GM12891 (cell line): ENCODE data around the gene NXPH4. TPM values are rescaled to one million over a fixed set of nuclear protein-coding genes. Genes with fewer than 3 reads are reported as not detected.

Experiments used
- DNase-seq: peaks from one replicate; pipeline ENCODE4 v3.0.0; 2011; ENCODE audit warnings: low spot score; ENCODE audit not compliant: insufficient read length
- FAIRE-seq: peaks from 2 replicates; lab custom pipeline; 2011; peaks lifted over from hg19 to GRCh38; lab: Jason Lieb, UNC
- PAX5 ChIP-seq: IDR thresholded peaks from 2 replicates; pipeline ENCODE4 v1.6.1; 2011; ENCODE audit warnings: low read length, moderate library complexity, mild to moderate bottlenecking; ENCODE audit not compliant: insufficient read depth, severe bottlenecking
- POLR2A ChIP-seq: IDR thresholded peaks from 2 replicates; pipeline ENCODE4 v1.6.1; 2011; ENCODE audit warnings: low read depth, low read length, control low read depth
- POLR2AphosphoS5 ChIP-seq: IDR thresholded peaks from 2 replicates; pipeline ENCODE4 v1.6.1; 2011; ENCODE audit warnings: low read depth, low read length, control low read depth
- POU2F2 ChIP-seq: IDR thresholded peaks from 2 replicates; pipeline ENCODE4 v1.6.1; 2011; ENCODE audit warnings: low read depth, mild to moderate bottlenecking, control low read depth, low read length, moderate library complexity
- SPI1 ChIP-seq: IDR thresholded peaks from 2 replicates; pipeline ENCODE4 v1.6.1; 2011; ENCODE audit warnings: low read depth, low read length, control low read depth
- TAF1 ChIP-seq: IDR thresholded peaks from 2 replicates; pipeline ENCODE4 v1.6.1; 2011; ENCODE audit warnings: low read depth, low read length, control low read depth
- polyA plus RNA-seq: library from polyadenylated mRNA; unstranded; fragments of >200 nt; gene quantifications from one replicate; pipeline ENCODE4 v1.2.1, GENCODE V29; 2012; ENCODE audit warnings: low read depth, missing spikeins, inconsistent platforms; ENCODE audit not compliant: missing spikeins

Gene NXPH4
- 0.24 TPM for polyA plus RNA-seq

DNA sequence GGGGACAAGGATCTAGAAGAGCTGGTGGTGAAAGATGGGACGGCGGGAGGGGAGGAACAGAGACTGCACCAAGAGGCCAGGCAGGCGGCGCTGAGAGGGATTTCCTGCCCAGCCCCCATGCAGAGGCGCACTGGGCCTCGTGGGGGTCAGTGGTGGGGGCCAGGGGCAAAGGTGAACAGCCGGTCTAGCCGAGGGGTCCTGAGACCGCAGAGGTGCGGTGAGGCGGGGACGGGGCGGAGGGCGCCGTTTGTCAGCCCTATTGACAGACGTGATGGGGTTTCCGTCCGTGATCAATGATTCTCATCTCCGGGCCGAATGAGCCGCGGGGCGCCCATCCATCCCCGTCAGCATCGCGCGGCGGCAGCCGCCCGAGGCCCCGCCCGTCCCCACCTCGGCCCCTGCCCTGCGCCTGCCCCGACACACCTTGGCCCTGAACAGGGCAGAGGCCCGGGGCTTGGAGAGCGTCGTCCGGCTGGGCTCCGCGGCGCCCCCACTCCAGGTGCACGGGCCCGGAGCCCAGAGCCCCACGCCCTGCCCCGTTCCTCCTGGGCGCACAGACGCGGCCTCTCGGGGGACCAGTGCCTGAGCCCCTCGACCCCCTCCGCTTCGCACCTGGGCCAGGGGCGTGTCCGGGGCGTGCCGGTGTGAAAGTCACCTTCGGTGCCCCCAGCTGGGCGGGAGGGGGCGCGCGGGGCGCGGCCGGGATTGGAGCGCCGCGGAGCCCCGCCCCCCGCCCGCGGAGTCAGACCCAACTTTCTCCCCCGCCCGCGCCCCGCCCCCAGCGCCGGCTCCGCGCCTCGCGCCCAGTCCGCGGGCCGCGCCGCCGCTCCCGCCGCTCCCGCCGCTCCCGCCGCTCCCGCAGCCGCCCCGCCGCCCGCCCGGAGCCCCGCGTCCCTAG is at the start of gene NXPH4:
TSS of gene NXPH4 (plus strand) at position 781 of the 898 bp plus-strand sequence. CDS start 176 bp downstream, outside the sequence.
- FAIRE-seq (no peak), DNase-seq (no peak)
- TF ChIP-seq POLR2A, result no peak
- TF ChIP-seq PAX5, result no peak
- TF ChIP-seq SPI1, result no peak
- no peak for TF ChIP-seq POLR2AphosphoS5
- no peak for TF ChIP-seq POU2F2
- TF ChIP-seq TAF1, result no peak

DNA sequence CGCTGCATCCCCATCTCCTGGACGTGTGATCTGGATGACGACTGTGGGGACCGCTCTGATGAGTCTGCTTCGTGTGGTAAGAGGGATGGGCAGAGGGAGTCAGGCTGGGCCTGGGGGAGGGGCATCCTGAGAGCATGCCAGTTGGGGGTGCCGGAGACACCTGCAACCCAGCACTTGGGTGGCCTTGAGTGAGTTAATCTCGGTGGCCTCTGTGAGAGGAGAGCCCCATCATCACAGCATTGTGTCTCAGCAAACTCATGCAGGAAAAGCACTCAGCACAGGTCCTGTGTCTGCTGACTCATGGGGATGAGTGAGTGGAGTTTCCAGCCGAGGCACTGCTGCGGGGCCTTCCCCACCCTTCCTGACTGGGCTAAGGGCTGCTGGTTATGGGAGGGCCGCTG is 49.6 kb upstream of the NXPH4 start:
- FAIRE-seq (no peak), DNase-seq (no peak)
- TF ChIP-seq POLR2AphosphoS5 (no peak), PAX5 (no peak), TAF1 (no peak), SPI1 (no peak), POU2F2 (no peak), POLR2A (no peak)

DNA sequence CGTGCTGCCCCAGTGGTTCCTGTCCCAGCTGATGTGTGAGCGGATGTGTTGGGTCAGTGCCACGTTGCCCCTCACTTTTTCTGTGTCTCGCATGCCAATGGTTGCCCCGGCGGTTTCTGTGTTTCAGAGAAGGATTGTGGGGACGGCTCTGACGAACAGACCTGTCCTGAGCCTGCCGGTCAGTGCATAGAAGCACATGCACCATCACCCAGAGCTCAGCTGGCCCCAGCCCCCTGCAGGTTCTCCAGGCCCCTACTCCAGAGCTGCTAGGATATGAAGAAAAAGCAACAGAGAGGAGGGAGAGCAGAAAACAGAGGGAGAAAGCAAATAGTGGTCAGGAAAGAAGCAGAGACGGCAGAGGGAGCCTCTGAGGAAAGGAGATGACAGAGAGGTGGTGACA is 48.5 kb upstream of the NXPH4 start:
- TF ChIP-seq POLR2AphosphoS5 (no peak), TAF1 (no peak), SPI1 (no peak), PAX5 (no peak), POLR2A (no peak), POU2F2 (no peak)
- DNase-seq, result no peak
- FAIRE-seq, result no peak

DNA sequence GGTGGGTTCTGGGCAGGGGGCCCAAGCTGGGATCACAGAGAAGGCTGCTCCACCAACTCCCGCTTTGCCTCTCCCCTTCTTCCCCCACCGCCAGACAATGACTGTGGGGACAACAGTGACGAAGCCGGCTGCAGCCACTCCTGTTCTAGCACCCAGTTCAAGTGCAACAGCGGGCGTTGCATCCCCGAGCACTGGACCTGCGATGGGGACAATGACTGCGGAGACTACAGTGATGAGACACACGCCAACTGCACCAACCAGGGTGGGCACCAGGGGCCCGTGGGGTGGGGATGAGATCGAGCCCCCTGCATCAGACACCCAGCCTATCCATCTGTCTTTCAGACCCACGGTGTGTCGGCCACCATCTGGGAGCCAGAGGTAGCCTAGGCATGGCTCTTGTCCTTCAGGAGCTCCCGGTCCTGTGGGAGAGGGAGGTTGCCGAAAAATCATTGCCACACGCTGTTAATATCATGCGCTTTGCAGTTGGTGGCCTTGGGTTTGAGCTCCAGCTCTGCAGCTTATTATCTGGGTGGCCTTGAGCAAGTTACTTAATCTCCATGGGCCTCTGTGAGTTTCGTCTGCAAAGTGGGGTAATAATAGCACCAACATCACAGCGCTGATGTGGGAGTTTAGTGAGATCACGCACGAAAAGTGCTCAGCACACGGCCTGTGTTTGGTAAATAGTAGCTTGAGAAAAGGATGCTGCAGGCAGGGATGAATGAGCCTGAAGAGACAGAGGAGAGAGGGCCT is 47.4 kb upstream of the NXPH4 start:
- no peak for FAIRE-seq
- DNase-seq, result no peak
- TF ChIP-seq SPI1 (no peak), PAX5 (no peak), POLR2AphosphoS5 (no peak), POU2F2 (no peak), POLR2A (no peak), TAF1 (no peak)

DNA sequence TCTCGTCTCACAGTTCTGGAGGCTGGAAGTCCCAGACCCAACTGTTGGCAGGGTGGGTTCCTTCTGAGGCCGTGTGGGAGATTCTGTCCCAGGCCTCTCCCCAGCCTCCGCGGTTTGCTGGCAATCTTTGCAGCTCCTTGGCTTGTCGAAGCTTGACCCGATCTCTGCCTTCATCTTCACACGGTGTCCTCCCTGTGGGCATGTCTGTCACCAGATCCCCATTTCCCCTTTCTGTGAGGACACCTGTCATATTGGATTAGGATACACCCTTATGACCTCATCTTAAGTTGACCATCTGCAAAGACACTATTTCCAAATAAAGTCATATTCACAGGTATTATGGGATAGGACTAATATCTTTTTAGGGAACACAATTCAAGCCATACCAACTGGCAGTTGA is 46.6 kb upstream of the NXPH4 start:
- FAIRE-seq, result no peak
- DNase-seq, result no peak
- TF ChIP-seq SPI1 (peak; percentile 26; the same call in 1 of the 2 replicates), PAX5 (no peak), POLR2A (no peak)

DNA sequence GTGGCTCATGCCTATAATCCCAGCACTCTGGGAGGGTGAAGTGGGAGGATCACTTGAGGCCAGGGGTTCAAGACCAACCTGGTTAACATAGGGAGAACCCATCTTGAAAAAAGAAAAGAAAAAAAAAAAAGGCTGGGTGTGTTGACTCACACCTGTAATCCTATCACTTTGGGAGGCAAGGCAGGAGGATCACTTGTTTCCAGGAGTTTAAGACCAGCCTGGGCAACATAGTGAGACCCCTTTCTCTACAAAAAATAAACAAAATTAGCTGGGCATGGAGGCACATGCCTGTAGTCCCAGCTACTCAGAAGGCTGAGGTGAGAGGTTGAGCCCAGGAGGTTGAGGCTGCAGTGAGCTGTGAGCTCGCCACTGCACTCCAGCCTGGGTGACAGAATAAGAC is 46.2 kb upstream of the NXPH4 start:
- TF ChIP-seq POU2F2 (no peak), TAF1 (no peak), PAX5 (no peak), POLR2AphosphoS5 (no peak), POLR2A (no peak), SPI1 (no peak)
- FAIRE-seq, result no peak

DNA sequence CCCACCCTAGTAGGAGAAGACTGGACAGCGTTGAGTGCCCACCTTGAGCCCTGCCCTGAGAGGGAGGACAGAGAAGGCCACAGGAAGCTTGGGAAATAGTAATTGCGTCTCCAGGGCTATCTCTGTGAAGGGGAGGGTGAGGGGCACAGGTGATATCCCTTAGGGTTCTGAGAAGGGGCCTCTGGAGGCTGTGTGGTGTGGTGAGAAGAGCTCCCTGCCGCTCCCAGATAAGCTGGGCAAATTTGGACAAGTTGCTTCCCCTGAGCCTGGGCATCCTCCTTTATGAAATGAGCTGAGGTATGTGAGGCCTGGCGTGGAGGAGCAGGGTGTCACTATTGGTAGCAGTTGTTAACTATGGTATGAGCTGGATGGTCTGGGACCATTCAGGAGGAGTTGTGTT is 45.7 kb upstream of the NXPH4 start:
- TF ChIP-seq POLR2AphosphoS5, result no peak
- TF ChIP-seq POLR2A, result no peak
- no peak for TF ChIP-seq TAF1
- no peak for TF ChIP-seq SPI1
- DNase-seq (no peak), FAIRE-seq (no peak)

More for the DNA sequence above, 46.2 kb upstream of the NXPH4 start:
- DNase-seq, result no peak

DNA sequence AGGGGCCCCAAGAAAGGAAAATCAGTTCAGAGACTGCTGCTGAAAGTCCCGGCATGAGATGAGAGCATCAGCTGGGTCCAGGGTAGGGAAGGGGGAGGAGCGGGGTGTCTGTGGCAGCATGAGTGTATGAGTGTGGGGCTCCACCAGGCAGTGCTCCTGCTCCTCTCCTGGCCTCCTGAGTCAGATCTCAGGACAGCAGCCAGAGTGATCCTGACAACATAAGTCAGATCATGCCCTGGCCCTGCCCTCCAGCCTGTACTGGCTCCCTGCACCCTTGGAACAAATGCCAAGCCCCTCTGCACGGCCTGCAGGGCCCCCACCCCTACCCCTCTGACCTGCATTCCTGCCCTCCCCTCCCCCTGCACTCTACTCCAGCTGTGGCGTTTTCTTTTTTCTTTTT is 44.9 kb upstream of the NXPH4 start:
- FAIRE-seq (no peak), DNase-seq (no peak)
- TF ChIP-seq POLR2AphosphoS5 (no peak), POLR2A (no peak), PAX5 (no peak), SPI1 (no peak), TAF1 (no peak), POU2F2 (no peak)

DNA sequence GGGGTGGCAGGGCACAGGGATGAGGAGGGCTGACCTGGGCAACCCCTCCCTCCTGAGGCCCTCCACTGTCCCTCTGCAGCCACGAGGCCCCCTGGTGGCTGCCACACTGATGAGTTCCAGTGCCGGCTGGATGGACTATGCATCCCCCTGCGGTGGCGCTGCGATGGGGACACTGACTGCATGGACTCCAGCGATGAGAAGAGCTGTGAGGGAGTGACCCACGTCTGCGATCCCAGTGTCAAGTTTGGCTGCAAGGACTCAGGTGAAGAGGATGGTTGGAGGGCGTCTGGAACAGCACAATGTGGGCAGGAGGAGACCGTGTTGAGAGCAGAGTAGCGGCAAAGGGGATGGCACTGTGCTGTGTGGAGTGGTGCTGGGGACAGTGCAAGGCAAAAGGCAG is 43.5 kb upstream of the NXPH4 start:
- no peak for DNase-seq
- TF ChIP-seq POLR2A (no peak), POLR2AphosphoS5 (no peak), POU2F2 (no peak), SPI1 (no peak), TAF1 (no peak), PAX5 (no peak)
- FAIRE-seq, result no peak

DNA sequence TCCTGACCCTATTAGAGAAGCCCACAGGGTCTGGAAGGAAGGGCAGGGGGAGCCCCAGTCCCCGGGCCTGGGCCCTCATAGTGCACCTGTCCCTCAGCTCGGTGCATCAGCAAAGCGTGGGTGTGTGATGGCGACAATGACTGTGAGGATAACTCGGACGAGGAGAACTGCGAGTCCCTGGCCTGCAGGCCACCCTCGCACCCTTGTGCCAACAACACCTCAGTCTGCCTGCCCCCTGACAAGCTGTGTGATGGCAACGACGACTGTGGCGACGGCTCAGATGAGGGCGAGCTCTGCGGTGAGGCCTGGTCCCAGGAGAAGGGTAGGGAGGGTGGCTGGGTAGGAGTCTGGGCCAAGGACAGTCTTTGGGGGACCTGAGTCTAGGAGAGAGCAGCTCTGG is 42.9 kb upstream of the NXPH4 start:
- no peak for TF ChIP-seq POLR2A
- no peak for TF ChIP-seq POLR2AphosphoS5
- no peak for DNase-seq
- FAIRE-seq, result no peak
